Adrenal gland (tissue), 5 donors: ENCODE results near the gene NOVA1.

Experiments
- POLR2A ChIP-seq, 2 donors: fragments of 450-650 bp; IDR thresholded peaks; one replicate each; pipeline ENCODE4 v1.6.1; 2017; ENCODE audit warnings: antibody characterized with exemption in 2 of 2, mild to moderate bottlenecking in 2 of 2, moderate library complexity in 1 of 2
- TF ChIP-seq, protein P1 (sequence below), 6 experiments: fragments of 450-650 bp in 4 of 6; fragments of 200-600 bp in 2 of 6; sonication (generic) in 1 of 6; IDR thresholded peaks; 1 replicate in 5 of 6; 2 replicates in 1 of 6; pipeline versions ENCODE4 v1.5.1 to v1.8.0; 2016 to 2021; ENCODE audit warnings: antibody characterized with exemption in 6 of 6, mild to moderate bottlenecking in 2 of 6, moderate library complexity in 1 of 6
- donor health status: DM: no; HTN: no; CAD: no.

DNA sequence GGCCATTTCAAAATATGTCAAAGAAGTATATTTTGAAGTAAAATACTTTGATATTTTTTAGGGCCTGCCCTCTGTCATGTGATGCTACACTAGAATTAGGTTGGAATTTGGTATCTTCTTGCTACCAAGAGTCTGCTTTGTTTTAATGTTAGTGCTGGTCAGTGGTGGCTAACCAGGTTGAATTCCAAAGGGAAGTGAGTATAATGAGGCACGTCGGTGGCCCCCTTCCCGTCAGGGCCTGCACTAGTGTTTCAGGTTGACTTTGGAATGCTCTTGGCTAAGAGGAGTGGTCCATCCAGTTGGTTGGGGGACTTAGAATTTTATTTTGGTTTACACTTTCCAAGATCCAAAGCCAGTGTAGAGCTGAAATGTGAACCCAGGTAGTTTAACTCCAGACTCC, 185.4 kb downstream of the NOVA1 start:
- TF ChIP-seq, protein P1, sequence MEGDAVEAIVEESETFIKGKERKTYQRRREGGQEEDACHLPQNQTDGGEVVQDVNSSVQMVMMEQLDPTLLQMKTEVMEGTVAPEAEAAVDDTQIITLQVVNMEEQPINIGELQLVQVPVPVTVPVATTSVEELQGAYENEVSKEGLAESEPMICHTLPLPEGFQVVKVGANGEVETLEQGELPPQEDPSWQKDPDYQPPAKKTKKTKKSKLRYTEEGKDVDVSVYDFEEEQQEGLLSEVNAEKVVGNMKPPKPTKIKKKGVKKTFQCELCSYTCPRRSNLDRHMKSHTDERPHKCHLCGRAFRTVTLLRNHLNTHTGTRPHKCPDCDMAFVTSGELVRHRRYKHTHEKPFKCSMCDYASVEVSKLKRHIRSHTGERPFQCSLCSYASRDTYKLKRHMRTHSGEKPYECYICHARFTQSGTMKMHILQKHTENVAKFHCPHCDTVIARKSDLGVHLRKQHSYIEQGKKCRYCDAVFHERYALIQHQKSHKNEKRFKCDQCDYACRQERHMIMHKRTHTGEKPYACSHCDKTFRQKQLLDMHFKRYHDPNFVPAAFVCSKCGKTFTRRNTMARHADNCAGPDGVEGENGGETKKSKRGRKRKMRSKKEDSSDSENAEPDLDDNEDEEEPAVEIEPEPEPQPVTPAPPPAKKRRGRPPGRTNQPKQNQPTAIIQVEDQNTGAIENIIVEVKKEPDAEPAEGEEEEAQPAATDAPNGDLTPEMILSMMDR (IDR thresholded peaks at IDR 0.05), result no peak
- no peak for TF ChIP-seq POLR2A (IDR thresholded peaks at IDR 0.05)
